Measurements from ENCODE around the gene PKN1.

- TF ChIP-seq EZH2 (IDR thresholded peaks at IDR 0.05; ENCODE audit: insufficient read depth, low read length) = no peak
- TF ChIP-seq CTCF (IDR thresholded peaks at IDR 0.05; ENCODE audit: insufficient read depth, low read depth, low read length) = no peak
Observed at GRCh38 chr19:14479309-14479974, 46.3 kb downstream of the PKN1 start.
